Mammary epithelial cell (primary cell): ENCODE results near the gene CNR2.

ENCODE experiments used
- EZH2 ChIP-seq: IDR thresholded peaks from 2 replicates; pipeline ENCODE4 v1.6.1; 2012; ENCODE audit warnings: low read length, inconsistent platforms, borderline replicate concordance
- TF ChIP-seq, protein P1 (sequence below), 2 donors: IDR thresholded peaks in 1 of 2; conservative IDR thresholded peaks in 1 of 2; 2 replicates each; pipeline ENCODE4 v1.5.1; 2011 to 2012; ENCODE audit warnings: inconsistent platforms in 2 of 2, low read length in 2 of 2, mild to moderate bottlenecking in 2 of 2, control low read depth in 1 of 2, low read depth in 1 of 2; ENCODE audit not compliant: insufficient read depth in 1 of 2; ENCODE audit errors: extremely low read depth in 1 of 2

DNA sequence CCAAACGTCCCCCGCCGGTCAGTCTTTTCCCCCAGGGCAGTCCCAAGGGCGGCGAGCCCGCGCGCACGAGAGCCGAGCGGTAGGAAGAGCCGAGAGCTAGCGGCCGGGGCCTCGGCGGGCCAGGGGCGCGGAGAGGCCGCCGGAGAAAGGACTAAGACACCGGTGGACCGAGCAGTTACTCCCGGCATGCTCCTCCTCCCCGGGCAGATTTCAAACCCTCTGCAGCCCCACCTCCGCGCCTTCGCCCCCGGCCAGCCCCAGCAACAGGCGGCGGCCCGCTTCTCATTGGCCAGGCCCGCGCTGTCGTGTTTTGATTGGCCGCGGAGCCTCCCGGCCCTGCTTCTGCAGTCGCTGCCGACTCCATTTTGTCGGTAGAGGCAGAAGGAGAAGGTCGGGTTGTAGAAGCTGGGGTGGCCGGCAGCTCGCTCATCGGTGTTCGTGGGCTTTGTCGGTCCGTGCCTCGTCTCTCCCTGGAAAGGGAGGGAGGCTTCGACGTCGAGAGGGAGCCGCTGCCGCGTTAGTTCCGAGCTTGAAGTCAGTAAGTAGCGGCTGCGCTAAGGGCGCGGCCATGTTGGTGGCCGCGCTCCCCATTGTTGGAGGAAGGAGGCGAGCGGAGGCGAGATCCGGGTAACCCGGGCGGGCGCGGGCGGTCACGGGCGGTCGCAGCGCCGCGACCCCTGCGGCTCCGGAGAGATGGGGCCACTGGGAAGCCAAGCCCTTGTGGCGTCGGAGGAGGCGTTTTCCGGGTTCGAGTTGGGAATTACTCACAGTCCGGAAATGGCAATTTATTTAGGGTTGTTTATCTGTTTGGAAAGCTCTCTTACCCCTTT lies 46.5 kb upstream of the CNR2 start, which contains the start of gene PNRC2:
- TF ChIP-seq, protein P1, sequence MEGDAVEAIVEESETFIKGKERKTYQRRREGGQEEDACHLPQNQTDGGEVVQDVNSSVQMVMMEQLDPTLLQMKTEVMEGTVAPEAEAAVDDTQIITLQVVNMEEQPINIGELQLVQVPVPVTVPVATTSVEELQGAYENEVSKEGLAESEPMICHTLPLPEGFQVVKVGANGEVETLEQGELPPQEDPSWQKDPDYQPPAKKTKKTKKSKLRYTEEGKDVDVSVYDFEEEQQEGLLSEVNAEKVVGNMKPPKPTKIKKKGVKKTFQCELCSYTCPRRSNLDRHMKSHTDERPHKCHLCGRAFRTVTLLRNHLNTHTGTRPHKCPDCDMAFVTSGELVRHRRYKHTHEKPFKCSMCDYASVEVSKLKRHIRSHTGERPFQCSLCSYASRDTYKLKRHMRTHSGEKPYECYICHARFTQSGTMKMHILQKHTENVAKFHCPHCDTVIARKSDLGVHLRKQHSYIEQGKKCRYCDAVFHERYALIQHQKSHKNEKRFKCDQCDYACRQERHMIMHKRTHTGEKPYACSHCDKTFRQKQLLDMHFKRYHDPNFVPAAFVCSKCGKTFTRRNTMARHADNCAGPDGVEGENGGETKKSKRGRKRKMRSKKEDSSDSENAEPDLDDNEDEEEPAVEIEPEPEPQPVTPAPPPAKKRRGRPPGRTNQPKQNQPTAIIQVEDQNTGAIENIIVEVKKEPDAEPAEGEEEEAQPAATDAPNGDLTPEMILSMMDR (conservative IDR thresholded peaks at IDR 0.05 in 1 of 2, IDR thresholded peaks at IDR 0.05 in 1 of 2; ENCODE audit: extremely low read depth in 1 of 2, insufficient read depth in 1 of 2, low read depth in 1 of 2, low read length in 2 of 2): no peak
- TF ChIP-seq EZH2: no peak
